ENCODE data around the gene CAVIN3.
A peak's percentile ranks its signal among the peaks of the same experiment; 100 is the strongest.

CAVIN3 gene

GRCh38 chr11:6320411-6321155 lies at the start of gene CAVIN3:
CAVIN3 (minus strand) TSS chr11:6320501; CDS start chr11:6320476, 25 bp downstream.
- peak; percentile 91 for DNase-seq

GRCh38 chr11:6365659-6366058 lies 45.4 kb upstream of the CAVIN3 start:
- DNase-seq, result no peak

GRCh38 chr11:6362873-6363678 lies 42.8 kb upstream of the CAVIN3 start:
- DNase-seq, result peak; percentile 78

GRCh38 chr11:6362185-6362872 lies 42.0 kb upstream of the CAVIN3 start:
- no peak for DNase-seq

GRCh38 chr11:6360183-6360582 lies 39.9 kb upstream of the CAVIN3 start:
- no peak for DNase-seq

- peak; percentile 42 for DNase-seq
These were observed 36.9 kb upstream of the CAVIN3 start for GRCh38 chr11:6357222-6357621.

- no peak for DNase-seq
These were observed 36.3 kb upstream of the CAVIN3 start for GRCh38 chr11:6356503-6357055.

GRCh38 chr11:6354651-6355485 lies 34.6 kb upstream of the CAVIN3 start:
- no peak for DNase-seq

- peak; percentile 62 for DNase-seq
These were observed 33.2 kb upstream of the CAVIN3 start for GRCh38 chr11:6353367-6353987.

- no peak for DNase-seq
These were observed 31.6 kb upstream of the CAVIN3 start for GRCh38 chr11:6351782-6352382.

- no peak for DNase-seq
These were observed 30.2 kb upstream of the CAVIN3 start for GRCh38 chr11:6350486-6350885.

GRCh38 chr11:6350043-6350442 lies 29.7 kb upstream of the CAVIN3 start:
- DNase-seq, result no peak

- DNase-seq, result no peak
These were observed 25.1 kb upstream of the CAVIN3 start for GRCh38 chr11:6345366-6345765.

GRCh38 chr11:6336293-6336692 lies 16.0 kb upstream of the CAVIN3 start:
- DNase-seq, result no peak

- no peak for DNase-seq
These were observed 14.5 kb upstream of the CAVIN3 start for GRCh38 chr11:6334806-6335205.

GRCh38 chr11:6333095-6333494 lies 12.8 kb upstream of the CAVIN3 start:
- no peak for DNase-seq

- DNase-seq, result no peak
These were observed 11.8 kb upstream of the CAVIN3 start for GRCh38 chr11:6332066-6332465.

- no peak for DNase-seq
These were observed 8.0 kb upstream of the CAVIN3 start for GRCh38 chr11:6328321-6328720.

- DNase-seq, result no peak
These were observed 7.5 kb upstream of the CAVIN3 start for GRCh38 chr11:6327806-6328205.

GRCh38 chr11:6326985-6327384 lies 6.7 kb upstream of the CAVIN3 start:
- no peak for DNase-seq

GRCh38 chr11:6326303-6326702 lies 6.0 kb upstream of the CAVIN3 start:
- no peak for DNase-seq

Data from left hindlimb (tissue), 1 donor.